ENCODE results near the gene ABCC8.

ABCC8 gene

DNA sequence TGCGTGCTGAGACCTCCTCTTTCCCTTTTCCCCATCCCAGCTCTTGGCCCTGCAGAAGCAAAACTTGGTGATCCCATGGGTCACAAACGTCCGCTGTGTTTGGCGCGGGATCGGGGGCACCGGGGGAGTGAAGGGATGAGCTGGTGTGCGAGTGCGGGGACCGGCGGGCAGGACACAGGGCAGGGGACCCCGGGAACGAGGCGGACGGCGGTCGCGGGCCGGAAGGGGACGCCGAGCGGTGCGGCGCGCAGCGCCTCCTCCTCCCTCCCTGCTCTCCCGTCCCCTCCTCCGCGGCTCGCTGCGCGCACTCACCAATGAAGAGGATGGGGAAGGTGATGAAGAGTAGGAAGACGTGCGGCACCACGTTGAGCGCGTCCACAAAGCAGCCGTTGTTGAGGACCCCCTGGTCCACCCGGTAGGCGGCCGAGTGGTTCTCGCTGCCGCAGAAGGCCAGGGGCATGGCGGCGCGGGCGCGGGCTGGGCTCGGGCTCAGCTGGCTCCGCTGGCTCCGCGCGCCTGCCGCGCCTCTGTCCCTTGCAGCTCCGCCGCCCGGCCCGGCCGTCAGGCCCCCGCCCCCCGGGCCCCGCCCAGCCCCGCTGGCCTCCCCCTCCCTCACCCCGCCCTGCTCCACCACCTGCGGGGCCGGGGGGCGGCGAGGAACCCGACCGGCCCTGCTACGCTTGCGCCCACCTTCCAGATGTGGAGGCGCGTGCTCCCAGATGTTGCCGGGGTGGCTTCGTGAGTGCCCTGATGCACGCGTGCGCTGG is at the start of gene ABCC8:
TSS of gene ABCC8 (minus strand) at position 529 of the 767 bp plus-strand sequence. CDS start at position 460, 69 bp downstream.
- no peak for DNase-seq

DNA sequence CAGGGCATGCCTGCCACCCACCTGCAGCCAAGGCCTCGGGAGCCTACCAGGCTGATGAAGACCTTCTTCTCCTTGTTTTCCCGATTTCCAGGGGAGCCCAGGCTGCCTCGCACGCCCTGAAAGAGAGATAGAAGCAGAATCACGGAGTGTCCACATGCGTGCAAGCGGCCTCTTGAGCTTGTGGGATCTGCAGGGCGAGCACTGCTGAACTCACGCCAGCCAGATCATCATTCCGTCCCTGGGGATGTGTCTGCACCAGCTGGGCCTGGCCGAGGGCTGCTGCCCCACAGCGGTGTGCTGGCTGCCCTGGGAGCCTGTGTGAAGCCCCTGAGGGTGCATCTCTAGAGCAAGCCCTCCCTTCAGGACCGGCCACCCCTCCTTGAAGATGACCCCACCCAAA is 49.7 kb upstream of the ABCC8 start:
- no peak for DNase-seq

DNA sequence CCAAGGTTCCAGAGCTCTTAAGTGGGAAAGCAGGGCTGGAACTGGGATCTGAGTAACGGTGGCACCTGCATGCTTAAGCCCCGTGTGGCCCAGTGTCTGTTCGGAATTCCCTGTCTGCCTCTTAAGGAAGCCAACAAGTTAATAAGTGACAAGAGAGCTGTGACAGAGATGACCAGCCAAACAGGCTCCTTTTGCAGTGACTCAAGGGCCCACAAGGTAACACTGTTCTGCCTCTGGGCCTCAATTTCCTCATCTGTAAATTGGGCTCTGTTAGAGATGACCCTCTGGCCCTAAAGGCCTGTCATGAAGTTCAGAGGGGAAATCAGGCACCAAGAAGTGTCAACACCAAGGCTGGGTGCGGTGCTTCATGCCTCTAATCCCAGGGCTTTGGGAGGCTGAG is 48.9 kb upstream of the ABCC8 start:
- DNase-seq, result no peak

- DNase-seq, result no peak
These were observed 47.6 kb upstream of the ABCC8 start for GRCh38 chr11:17524221-17524620.

DNA sequence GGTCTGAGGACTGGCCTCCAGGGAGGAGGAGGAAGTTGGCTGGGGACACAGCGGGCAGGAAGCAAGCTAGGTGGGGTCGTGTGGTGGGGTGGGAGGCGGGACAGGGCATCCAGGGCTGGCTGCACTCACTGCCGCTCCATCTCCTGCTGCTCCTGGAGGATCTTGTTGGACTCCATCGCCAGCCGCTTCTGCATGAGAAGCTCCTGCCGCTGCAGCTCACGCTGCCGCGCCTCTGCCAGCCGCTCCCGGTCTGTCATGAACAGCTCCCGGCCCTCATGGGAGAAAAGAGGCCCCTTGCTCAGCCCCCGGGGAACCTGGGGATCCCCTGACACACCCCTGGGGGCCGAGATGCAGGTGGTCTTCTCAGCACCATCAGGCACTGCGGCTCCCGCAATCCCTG is 46.0 kb upstream of the ABCC8 start:
- DNase-seq, result no peak

DNA sequence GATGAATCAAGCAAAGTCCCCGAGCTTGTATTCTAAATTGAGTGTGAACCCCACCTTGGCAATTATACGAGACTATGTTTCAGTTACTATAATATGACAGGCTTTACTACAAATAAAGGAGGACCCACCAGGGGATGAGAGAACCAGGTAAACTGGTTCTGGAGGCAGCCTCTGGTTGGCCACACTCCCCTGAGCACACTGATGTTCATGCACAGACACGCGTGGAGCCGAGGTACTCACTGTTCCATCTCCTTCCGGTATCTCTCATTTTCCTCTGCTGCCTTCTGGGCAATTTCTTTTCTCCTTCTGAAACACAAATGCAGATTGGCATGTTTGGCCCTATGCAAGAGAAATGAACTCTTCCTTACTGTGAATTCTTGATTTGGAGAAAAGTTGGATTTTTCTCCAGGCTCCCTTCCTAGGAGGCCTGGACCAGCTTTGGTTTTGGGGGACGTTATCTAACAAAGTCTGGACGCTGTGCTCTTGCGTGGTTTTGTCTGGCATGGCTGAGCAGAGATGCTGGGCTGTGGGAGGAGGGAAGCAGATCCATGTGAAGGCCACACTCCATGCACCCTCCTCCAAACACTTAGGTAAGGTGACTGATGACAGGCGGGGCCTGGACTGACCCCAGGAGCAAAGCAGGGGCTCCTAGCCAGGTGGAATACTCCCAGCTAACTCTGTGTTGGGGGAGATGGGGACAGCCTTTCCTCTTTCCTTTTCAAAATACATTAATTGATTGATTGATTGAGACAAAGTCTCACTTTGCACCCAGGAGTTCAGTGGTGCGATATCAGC is 44.7 kb upstream of the ABCC8 start:
- no peak for DNase-seq

- DNase-seq, result no peak
These were observed 42.6 kb upstream of the ABCC8 start for GRCh38 chr11:17519061-17519885.

GRCh38 chr11:17518366-17518765 is 41.7 kb upstream of the ABCC8 start:
- DNase-seq, result no peak

GRCh38 chr11:17517186-17517585 is 40.5 kb upstream of the ABCC8 start:
- no peak for DNase-seq

DNA sequence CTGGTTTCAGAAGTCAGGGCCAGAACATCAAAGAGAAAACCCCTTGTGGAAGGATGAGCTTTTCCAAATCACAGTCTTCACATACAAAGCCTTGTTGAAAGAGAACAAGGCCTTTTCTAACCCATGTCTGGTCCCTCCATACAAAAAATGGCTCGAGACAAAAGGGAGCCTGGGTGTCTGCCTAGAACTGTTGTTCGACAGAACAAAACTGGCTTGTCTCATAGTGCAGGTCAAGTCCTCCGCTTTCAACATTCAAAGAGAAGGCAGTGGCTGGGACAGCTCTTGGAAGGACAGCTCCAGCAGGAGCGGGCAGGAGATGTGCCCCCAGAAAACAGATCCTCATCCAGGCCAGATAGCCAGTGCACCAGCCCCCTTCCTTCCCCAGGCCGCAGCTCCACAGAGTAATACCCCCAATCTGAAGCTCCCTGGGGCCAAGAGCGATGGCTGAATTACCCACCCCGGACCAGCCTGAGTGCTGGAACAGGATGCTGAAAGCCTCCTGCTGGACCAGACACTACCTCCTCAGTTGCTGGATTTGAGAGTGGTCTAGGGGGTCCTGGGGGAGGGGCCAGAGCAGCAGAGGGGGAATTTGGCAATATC is 40.0 kb upstream of the ABCC8 start:
- no peak for DNase-seq

- no peak for DNase-seq
These were observed 39.0 kb upstream of the ABCC8 start for GRCh38 chr11:17515443-17516176.

DNA sequence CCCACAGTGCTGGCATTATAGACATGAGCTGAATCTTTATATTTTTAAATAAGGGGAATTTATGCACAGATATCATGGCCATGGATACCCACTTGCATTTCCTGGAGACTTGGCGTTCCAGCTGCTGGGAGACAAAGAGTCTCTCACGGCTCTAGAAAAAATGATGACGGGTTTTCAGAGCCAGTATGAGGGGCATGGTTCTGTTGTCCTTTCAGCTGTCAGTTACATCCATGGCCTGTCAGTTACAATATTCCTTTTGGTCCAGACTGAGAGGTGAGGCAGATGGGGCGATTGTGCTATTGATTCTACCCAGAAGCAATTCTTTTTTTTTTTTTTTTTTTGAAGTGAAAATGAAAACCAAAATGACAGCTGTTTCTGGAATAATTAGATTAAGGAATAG is 37.8 kb upstream of the ABCC8 start:
- no peak for DNase-seq

GRCh38 chr11:17513853-17514252 is 37.2 kb upstream of the ABCC8 start:
- DNase-seq, result no peak

DNA sequence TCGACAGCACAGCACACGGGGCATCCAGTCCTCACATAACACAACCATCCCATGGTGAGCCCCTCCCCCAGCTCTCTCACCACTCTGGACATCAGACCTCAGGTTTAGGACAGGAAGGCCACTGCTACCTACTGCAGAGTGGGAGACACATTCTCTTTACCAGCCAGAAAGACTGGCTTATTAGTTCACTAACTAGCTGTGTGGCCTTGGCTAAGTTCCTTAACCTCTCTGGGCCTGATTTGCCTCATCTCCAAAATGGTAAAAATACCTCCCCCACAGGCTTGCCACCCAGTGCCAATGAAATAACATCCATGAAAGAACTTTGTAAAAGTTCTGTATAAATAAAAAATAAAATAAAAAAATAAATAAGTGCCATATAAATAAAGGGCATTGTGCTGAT is 35.5 kb upstream of the ABCC8 start:
- DNase-seq, result no peak

GRCh38 chr11:17511571-17511970 is 34.9 kb upstream of the ABCC8 start:
- DNase-seq, result no peak

DNA sequence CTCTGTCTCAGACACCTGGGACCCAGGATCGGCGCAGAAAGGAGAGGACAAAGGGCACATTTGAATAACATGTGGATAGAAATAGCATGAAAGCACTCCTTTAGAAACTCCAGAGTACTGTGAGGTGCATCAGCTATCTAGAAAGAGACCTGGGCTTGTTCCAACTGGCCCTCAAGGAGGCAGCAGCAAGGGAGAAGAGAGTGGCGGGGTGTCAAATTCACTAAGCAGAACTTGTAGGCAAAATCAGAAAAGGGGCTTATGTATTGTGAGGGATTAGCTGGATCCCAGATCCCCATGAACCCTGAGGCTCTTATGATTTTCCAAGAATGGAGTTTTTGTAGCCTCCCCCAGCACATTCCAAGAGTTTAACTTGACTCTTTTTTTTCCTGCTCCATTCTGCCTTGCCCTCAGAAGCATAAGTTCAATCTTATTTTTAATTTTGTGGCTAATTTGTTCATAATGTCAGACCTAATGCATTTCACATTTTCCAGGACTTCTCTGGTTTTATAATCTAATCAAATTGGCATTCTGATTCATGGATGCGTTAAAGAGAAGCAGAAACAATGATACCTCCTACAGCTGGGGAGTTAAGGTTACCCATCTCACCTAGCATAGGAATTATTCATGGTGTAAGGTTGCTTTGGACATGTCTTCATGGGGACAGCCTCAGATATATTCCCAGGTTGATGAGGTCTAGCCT is 34.0 kb upstream of the ABCC8 start:
- no peak for DNase-seq

DNA sequence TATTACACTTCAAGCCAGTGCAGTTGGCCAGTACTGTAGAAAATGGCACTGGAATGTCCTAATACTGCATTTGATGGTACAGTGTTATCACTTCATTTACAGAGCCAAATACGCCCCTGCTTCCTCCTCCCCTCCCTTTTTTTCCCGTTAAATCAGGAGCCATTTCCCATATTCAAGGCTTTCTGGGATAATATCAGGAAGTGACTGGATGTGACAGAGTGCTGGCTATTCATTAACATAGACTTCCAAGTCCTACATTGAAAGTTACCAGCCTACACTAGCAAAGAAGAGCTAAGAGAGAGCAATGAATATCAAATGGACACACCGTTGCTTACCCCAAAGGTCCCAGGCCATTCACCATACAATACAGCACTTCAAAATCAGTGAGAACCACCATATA is 32.1 kb upstream of the ABCC8 start:
- no peak for DNase-seq

- no peak for DNase-seq
These were observed 31.7 kb upstream of the ABCC8 start for GRCh38 chr11:17508306-17508705.

GRCh38 chr11:17507773-17508172 is 31.1 kb upstream of the ABCC8 start:
- DNase-seq, result no peak

- DNase-seq, result no peak
These were observed 30.3 kb upstream of the ABCC8 start for GRCh38 chr11:17506942-17507341.

DNA sequence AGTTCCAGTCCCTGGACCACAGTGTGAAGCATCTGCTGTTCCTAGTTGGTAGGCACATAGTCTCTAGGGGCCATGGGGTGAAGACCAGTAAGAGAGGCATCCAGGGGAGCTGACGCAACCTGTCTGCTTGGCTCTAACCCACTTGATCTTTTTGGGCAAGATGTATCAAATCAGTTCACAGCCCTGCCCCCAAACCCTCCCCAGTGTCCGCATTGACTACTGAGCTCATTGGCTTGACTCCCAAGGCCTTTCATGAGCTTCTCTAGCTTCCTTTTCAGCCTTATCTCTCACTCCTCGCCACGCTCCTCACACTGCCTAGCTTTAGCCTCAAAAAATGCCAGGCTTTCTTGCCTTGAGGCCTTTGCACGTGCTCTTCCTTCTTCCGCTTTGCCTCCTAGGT is 29.7 kb upstream of the ABCC8 start:
- DNase-seq, result no peak

GRCh38 chr11:17505146-17505545 is 28.5 kb upstream of the ABCC8 start:
- DNase-seq, result no peak

Data from suppressor macrophage treated with lipopolysaccharide for 4 hours (primary cell).